HG03565 (cell line): Measurements from ENCODE around the gene NAPG.
"Not testable (repeated sequence)": the region's sequence is repeated elsewhere in the genome, so short reads cannot be mapped to it uniquely, and the experiment has no call there.

Experiments
- ATAC-seq: cut with Tn5 transposase; IDR thresholded peaks from one replicate; pipeline ENCODE4 v1.9.1; 2021; ENCODE audit warnings: mild to moderate bottlenecking, moderate library complexity; ENCODE audit not compliant: unreplicated experiment

The NAPG gene

DNA sequence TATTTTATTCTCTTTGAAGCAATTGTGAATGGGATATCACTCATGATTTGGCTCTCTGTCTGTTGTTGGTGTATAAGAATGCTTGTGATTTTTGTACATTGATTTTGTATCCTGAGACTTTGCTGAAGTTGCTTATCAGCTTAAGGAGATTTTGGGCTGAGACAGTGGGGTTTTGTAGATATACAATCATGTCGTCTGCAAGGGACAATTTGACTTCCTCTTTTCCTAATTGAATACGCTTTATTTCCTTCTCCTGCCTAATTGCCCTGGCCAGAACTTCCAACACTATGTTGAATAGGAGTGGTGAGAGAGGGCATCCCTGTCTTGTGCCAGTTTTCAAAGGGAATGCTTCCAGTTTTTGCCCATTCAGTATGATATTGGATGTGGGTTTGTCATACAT, 48.6 kb downstream of the NAPG start:
- not testable (repeated sequence) for ATAC-seq

- not testable (repeated sequence) for ATAC-seq
Measured at GRCh38 chr18:10577842-10578572, 52.2 kb downstream of the NAPG start.

- not testable (repeated sequence) for ATAC-seq
Measured at GRCh38 chr18:10578573-10578899, 52.7 kb downstream of the NAPG start.

- no peak for ATAC-seq
Measured at GRCh38 chr18:10579079-10579867, 53.4 kb downstream of the NAPG start.

DNA sequence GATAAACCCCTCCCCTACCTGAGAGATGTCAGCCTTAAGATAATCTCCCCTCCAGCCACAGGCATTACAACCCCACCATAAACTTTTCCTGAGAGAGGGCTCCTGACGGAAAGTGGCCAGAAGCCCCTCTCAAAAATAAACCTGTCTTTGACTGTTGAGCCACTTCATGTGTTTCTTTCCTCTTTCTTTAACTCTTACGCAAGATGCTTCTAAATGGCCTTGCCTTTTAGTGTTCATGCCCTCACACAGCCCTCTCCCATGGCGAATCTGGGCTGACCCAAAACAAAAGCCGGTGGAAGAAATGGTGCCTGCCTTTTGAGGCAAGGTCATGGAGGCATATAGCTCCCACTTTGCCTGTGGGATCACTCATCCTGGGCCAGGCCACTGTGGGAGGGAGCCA, 54.4 kb downstream of the NAPG start:
- ATAC-seq, result no peak

DNA sequence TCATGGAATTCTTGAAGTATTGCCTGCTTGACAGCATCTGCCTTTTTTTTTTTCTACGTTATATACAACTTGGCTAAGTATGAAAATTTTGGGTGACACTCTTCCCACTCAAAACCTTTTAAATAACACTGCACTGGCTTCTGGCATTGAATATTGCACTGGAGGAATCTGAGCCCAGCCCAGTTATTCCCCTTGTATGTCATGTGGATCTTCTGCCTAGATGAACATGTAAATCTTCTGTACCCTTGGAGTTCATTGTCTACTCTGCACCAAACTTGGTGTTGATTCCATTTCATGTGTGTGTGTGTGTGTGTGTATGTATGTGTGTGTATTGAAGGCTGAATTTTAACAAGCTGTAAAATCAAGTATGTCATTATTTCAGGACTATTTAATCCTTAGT, 59.4 kb downstream of the NAPG start:
- ATAC-seq, result no peak

GRCh38 chr18:10588975-10589374, 63.1 kb downstream of the NAPG start:
- no peak for ATAC-seq

DNA sequence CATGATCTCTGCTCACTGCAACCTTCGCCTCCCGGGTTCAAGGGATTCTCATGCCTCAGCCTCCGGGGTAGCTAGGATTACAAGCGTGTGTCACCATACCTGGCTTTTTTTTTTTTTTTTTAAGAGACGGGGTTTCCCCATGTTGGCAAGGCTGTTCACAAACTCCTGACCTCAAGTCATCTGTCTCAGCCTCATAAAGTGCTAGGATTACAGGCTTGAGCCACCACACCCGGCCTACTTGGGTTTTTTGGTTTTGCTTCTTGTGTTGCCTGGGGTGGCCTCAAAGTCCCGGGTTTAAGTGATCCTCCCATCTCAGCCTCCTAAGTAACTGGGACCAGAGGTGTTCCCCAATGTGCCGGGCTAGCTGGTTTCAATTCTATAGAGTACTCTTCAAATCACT, 64.6 kb downstream of the NAPG start:
- ATAC-seq, result no peak

GRCh38 chr18:10591896-10592295, 66.1 kb downstream of the NAPG start:
- no peak for ATAC-seq

DNA sequence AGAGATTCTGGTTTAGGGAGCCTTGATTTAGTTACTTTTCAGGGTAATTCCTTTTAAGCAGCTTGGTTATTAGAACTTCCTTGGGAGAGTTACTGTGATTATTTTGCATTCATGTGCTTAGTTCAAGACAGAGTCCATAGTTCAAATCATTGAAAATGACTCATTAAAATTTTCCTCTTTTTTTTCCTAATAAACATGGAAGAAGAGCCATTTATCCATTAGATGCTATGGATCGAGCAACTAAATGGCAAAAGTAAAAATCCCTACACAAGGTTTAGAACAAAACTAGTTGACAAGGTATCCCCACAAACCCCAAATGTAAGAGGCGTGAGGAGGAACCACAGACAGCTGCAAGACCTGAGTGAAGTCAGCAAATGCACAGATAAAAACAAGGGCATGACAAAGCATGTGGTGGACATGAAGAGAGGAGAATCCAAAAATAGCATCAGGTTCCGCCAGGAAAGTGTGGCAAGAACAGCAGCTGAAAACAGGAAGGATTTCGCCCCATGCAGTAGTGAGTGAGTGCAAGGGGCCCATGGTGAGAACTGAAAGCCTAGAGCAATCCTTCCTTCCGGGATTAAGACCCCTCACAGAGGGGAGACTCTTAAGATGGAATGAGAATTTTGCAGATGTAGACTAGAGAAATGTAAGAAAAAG, 67.7 kb downstream of the NAPG start:
- not testable (repeated sequence) for ATAC-seq

GRCh38 chr18:10595917-10596316, 70.1 kb downstream of the NAPG start:
- ATAC-seq, result not testable (repeated sequence)

DNA sequence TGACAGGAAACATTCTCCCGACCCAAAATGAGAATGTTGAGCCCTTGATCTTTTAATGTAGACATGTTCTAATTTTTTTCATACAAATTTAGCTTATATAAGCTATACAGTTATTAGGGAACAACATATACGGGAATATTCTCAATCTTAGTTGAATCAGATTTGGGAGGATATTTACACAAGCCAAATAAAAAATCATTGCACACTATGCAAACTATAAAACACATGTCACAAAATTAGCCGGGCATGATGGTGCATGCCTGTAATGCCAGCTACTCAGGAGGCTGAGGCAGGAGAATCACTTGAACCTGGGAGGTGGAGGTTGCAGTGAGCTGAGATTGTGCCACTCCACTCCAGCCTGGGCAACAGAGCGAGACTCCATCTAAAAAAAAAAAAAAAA, 71.9 kb downstream of the NAPG start:
- ATAC-seq, result not testable (repeated sequence)

DNA sequence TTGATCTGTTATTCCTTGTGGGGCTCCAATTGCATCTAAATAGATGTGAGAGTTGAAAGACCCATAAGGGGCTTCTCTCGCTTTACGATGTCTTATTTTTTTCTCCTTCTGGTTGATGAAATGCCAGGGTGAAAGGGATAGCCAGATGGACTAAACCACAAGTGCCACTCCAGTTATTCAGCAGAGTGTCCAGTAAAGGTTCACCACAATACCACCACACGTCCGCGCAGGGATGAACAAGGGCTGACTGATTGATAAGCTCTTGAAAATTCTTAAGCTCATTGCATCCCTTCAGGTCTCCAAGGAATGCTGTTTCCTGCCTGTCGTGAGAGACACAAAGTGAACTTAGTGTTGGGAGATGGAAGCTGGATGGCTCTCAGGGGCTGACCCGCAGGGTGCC, 74.9 kb downstream of the NAPG start:
- ATAC-seq, result not testable (repeated sequence)
